RWPE1 (cell line): ENCODE data around the gene LRRC37A3.

Experiments used
- CTCF ChIA-PET: fragments of 350-600 bp; sonication (Branson Sonifier 250); formaldehyde crosslinking; extraction: SDS; loops from one replicate; lab custom pipeline; 2021; lab: Yijun Ruan, JAX
- POLR2A ChIA-PET: fragments of 400-600 bp; formaldehyde crosslinking; extraction: SDS; loops from one replicate; lab custom pipeline; 2020; ENCODE audit warnings: antibody characterized with exemption; ENCODE audit not compliant: low non-redundant PET; lab: Yijun Ruan, JAX
- DNase-seq: peaks from one replicate; pipeline ENCODE4 v3.0.0; 2012; ENCODE audit warnings: low spot score
- H3K27ac ChIP-seq: fragments of 450-650 bp; 2 replicates; pipeline ENCODE4 v1.5.1; 2017
- TF ChIP-seq, protein P1 (sequence below): fragments of 450-650 bp; conservative IDR thresholded peaks from 2 replicates; pipeline ENCODE4 v1.5.1; 2017; ENCODE audit warnings: low read depth, mild to moderate bottlenecking

LRRC37A3 gene

DNA sequence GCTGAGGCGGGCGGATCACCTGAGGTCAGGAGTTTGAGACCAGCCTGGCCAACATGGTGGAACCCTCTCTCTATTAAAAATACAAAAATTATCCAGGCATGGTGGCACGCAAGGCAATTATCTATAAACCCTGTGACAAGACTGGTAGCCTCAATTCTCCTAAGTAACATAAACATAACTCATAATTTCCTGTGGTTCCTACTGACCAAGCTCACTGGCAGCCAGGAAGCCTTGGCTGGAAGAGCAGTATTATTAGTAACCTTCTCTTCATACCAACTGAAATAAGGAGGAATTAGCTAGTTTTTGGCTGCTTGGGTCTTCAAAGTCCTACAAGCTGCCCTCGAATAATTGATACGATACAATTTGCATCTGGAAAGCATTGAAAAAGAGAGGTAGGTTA, 31.6 kb upstream of the LRRC37A3 start:
- DNase-seq: no peak
- CTCF ChIA-PET: interaction anchor here (0.7 kb wide), 1 partner anchor 24 kb away, joined by 3 read pairs; no protein-coding TSS in a partner anchor
- TF ChIP-seq, protein P1, sequence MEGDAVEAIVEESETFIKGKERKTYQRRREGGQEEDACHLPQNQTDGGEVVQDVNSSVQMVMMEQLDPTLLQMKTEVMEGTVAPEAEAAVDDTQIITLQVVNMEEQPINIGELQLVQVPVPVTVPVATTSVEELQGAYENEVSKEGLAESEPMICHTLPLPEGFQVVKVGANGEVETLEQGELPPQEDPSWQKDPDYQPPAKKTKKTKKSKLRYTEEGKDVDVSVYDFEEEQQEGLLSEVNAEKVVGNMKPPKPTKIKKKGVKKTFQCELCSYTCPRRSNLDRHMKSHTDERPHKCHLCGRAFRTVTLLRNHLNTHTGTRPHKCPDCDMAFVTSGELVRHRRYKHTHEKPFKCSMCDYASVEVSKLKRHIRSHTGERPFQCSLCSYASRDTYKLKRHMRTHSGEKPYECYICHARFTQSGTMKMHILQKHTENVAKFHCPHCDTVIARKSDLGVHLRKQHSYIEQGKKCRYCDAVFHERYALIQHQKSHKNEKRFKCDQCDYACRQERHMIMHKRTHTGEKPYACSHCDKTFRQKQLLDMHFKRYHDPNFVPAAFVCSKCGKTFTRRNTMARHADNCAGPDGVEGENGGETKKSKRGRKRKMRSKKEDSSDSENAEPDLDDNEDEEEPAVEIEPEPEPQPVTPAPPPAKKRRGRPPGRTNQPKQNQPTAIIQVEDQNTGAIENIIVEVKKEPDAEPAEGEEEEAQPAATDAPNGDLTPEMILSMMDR: no peak
- POLR2A ChIA-PET: no interaction called here
- no peak overlapping the region for H3K27ac ChIP-seq

DNA sequence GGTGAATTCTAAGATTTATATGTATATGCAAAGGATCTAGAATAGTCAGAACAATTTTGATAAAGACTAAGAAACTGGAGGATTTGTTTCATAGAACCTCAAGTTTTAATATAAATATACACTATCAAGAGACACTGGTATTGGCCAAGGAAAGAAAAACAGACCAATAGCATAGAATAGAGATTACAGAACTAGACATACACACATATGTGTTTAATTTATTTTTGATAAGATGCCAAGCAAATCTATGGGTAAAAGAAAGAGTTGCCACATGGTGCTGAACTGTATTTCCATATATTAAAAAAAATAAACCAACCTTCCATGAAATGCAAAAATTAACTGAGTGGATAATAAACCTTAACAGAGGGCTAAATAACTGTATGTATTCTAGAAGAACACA, 27.9 kb upstream of the LRRC37A3 start:
- TF ChIP-seq, protein P1: no peak
- POLR2A ChIA-PET: no interaction called here
- DNase-seq: no peak
- CTCF ChIA-PET: no interaction called here
- H3K27ac ChIP-seq: no peak overlapping the region

DNA sequence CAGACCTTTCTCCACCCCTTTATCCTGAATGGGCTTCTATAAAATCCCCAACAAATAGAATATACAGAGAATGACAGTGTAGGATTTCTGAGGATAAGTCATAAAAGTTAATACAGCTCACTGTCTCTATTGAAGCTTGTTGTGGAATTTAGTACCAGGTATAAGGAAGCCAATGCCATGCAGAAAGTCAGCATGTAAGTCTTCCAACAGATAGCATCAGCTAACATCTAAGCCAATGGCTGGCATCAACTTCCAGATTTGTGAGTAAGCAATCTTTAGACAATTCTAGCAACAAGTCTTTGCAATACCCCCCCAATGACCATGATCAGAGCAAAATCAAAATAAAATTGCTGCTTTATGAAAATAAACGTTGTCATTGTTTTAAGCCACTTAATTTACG, 22.5 kb upstream of the LRRC37A3 start:
- ChIA-PET POLR2A (interaction anchor here (0.7 kb wide), 1 partner anchor 237 kb away, joined by 5 read pairs; no protein-coding TSS in a partner anchor), CTCF (interaction anchor here (1.3 kb wide), 1 partner anchor 22 kb away, joined by 4 read pairs; no protein-coding TSS in a partner anchor)
- no peak overlapping the region for H3K27ac ChIP-seq
- no peak for DNase-seq
- TF ChIP-seq, protein P1: no peak

DNA sequence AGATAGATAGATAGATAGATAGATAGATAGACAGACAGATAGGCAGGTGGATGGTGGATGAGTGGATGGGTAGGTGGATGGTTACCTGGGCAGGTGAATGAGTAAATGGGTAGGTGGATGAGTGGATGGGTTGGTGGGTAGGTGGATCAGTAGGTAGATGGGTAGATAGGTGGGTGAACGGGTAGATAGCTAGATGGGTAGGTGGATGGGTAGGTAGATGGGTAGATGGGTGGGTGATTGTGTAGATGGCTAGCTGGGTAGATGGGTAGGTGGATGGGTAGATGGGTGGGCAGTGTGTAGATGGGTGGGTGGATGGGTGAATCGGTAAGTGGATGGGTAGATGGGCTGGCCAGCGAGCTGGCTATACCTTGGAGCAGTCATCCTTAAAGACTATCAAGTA, 21.8 kb upstream of the LRRC37A3 start:
- CTCF ChIA-PET: interaction anchor here (0.5 to 1.3 kb wide), 2 partner anchors 21 to 206 kb away, joined by 4 read pairs; no protein-coding TSS in a partner anchor
- POLR2A ChIA-PET: no interaction called here
- DNase-seq: no peak
- TF ChIP-seq, protein P1: no peak
- no peak overlapping the region for H3K27ac ChIP-seq

DNA sequence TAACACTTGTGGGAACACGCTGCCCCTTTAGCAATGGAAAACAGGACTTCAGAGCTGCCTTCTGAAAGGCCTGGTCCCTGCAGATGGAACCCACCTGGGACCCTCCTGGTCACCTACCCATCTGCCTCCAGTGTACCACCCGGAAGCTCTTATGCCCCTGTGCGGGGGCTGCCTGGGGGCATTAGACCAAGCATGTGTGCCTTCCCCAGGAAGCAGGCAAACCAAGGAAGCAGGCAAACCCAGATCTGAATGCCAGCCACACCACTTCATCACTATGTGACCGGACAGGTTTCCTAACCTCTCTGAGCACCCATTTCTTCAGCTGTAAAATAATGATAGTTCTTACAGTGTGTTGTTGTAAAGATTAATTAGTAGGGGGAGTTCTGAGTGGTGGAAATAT, 20.8 kb upstream of the LRRC37A3 start:
- POLR2A ChIA-PET: no interaction called here
- no peak overlapping the region for H3K27ac ChIP-seq
- DNase-seq: no peak
- TF ChIP-seq, protein P1: no peak
- CTCF ChIA-PET: no interaction called here

DNA sequence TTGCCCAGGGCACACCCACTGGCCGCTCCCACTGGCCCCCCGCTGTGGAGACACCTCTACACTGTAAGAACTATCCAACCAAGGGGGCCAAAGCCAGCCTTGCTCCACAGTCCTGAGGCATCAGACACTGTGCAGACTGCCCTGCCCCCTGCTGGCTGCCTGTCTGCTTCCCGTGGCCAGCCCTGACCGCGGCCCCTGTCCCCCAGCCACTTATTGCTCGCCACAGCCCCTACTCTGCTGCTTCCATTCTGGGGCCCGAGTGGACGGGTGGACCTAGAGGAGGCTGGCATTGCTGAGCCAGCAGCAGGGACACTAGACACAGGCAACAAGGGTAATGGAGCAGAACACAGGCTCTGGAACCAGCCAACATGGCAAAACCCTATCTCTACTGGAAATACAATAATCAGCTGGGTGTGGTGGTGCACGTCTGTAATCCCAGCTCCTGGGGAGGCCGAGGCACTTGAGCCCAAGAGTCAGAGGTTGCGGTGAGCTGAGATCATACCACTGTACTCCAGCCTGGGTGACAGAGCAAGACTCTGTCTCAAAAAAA, 19.7 kb upstream of the LRRC37A3 start:
- H3K27ac ChIP-seq: no peak overlapping the region
- DNase-seq: no peak
- TF ChIP-seq, protein P1: peak; percentile 16; the same call in 1 of the 2 replicates
- ChIA-PET CTCF (interaction anchor here (0.7 to 1.2 kb wide), 2 partner anchors 20 to 180 kb away, joined by 3 to 4 read pairs; partner anchors contain the start of gene LRRC37A3), POLR2A (no interaction called here)
